ENCODE results near the gene C2orf72. TPM values are rescaled to one million over a fixed set of nuclear protein-coding genes. Genes with fewer than 3 reads are reported as not detected.
A peak's percentile ranks its signal among the peaks of the same experiment; 100 is the strongest.

Gene C2orf72
- total and polyA plus RNA-seq, 7 experiments from 2014 or later = 0.60 TPM; not detected in 6

DNA sequence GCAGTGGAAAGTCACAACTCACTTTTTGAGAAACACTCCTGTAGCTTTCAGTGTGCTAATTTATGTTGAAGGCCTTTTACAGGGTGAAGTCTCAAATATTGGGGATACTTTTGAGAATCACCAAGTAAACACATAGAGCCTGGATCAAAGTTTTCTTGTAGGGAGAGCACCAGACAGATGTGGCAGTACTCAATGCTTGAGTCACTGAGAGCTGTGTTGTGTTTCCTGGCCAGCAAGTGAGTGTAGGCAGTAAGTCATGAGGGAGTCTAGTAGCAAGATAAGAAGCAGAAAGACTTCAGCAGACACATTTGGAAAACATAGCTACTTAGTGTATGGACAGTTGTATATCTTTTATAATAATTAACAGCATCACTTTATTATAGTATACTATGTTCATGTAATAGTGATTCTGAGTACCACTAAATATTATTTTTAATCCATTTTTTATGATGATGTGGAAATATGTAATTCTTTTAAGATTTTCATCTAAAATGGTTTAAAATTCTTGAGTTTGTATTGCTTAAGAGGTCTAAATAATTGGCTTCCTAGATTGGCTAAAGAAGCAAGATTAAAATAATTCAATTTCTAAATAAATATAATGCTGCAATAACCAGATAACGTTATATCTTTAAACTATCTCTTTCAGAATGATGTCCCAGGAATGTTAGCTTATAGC, 32.2 kb downstream of the C2orf72 start:
- ATAC-seq (no peak), DNase-seq (no peak)
- Histone ChIP-seq H3K9me3 (ENCODE audit: control insufficient read depth in 2 of 3, low read length in 3 of 3) (no peaks in the 10 kb centered on the region), H3K36me3 (ENCODE audit: control insufficient read depth in 2 of 3, insufficient read depth in 3 of 3, low read length in 3 of 3) (peaks cover 8 to 51% (median 14%) of the 10 kb centered on the region in 3 experiments), H3K4me3 (ENCODE audit: low read length) (no peak overlapping the region), H3K27me3 (ENCODE audit: control insufficient read depth in 2 of 2, insufficient read depth in 2 of 2, low read length in 2 of 2) (no peaks in the 10 kb centered on the region), H3K27ac (ENCODE audit: low read depth, low read length) (no peak overlapping the region), H3K4me1 (ENCODE audit: control insufficient read depth in 2 of 2, insufficient read depth in 2 of 2, low read length in 2 of 2) (no peaks in the 10 kb centered on the region)
- no peaks in the 10 kb centered on the region for H3K9me3 Mint-ChIP-seq
- ChIA-PET CTCF (interaction anchor here (1.0 to 1.3 kb wide), 2 partner anchors 9 to 245 kb away, joined by 3 to 4 read pairs; no protein-coding TSS in a partner anchor), POLR2A (no interaction called here)
- no peak overlapping the region for H3K27ac Mint-ChIP-seq
- intact Hi-C loops (cut with micrococcal nuclease) = no loop called here
- H3K4me1 Mint-ChIP-seq = peaks cover 0 to 10% (median 0%) of the 10 kb centered on the region in 7 donors
- H3K27me3 Mint-ChIP-seq = no peaks in the 10 kb centered on the region
- no peak overlapping the region for H3K4me3 Mint-ChIP-seq
- peaks cover 12 to 51% (median 24%) of the 10 kb centered on the region in 5 donors for H3K36me3 Mint-ChIP-seq

GRCh38 chr2:231084565-231084964, 47.2 kb downstream of the C2orf72 start:
- H3K27me3 ChIP-seq (ENCODE audit: control insufficient read depth in 2 of 2, insufficient read depth in 2 of 2, low read length in 2 of 2) = no peaks in the 10 kb centered on the region
- Mint-ChIP-seq H3K9me3 (no peaks in the 10 kb centered on the region), H3K4me3 (no peak overlapping the region), H3K27ac (no peak overlapping the region), H3K4me1 (peaks cover 0 to 2% (median 0%) of the 10 kb centered on the region in 7 donors), H3K27me3 (no peaks in the 10 kb centered on the region), H3K36me3 (peaks cover 15 to 64% (median 47%) of the 10 kb centered on the region in 5 donors)
- no peaks in the 10 kb centered on the region for H3K4me1 ChIP-seq (ENCODE audit: control insufficient read depth in 2 of 2, insufficient read depth in 2 of 2, low read length in 2 of 2)
- peak; percentile 40 for ATAC-seq
- H3K36me3 ChIP-seq (ENCODE audit: control insufficient read depth in 2 of 3, insufficient read depth in 3 of 3, low read length in 3 of 3) = peaks cover 32 to 88% (median 36%) of the 10 kb centered on the region in 3 experiments
- ChIA-PET POLR2A (no interaction called here), CTCF (no interaction called here)
- H3K4me3 ChIP-seq (ENCODE audit: low read length) = no peak overlapping the region
- intact Hi-C loops (cut with micrococcal nuclease) = no loop called here
- H3K9me3 ChIP-seq (ENCODE audit: control insufficient read depth in 2 of 3, low read length in 3 of 3) = no peaks in the 10 kb centered on the region
- no peak overlapping the region for H3K27ac ChIP-seq (ENCODE audit: low read depth, low read length)
- no peak for DNase-seq

GRCh38 chr2:231088754-231089153, 51.4 kb downstream of the C2orf72 start:
- H3K4me1 ChIP-seq (ENCODE audit: control insufficient read depth in 2 of 2, insufficient read depth in 2 of 2, low read length in 2 of 2) = no peaks in the 10 kb centered on the region
- H3K4me3 Mint-ChIP-seq = no peak overlapping the region
- no peak overlapping the region for H3K4me3 ChIP-seq (ENCODE audit: low read length)
- ChIA-PET POLR2A (no interaction called here), CTCF (interaction anchor here (0.6 kb wide), 1 partner anchor 25 kb away, joined by 3 read pairs; no protein-coding TSS in a partner anchor)
- no peak overlapping the region for H3K27ac Mint-ChIP-seq
- ATAC-seq (no peak), DNase-seq (no peak)
- H3K27ac ChIP-seq (ENCODE audit: low read depth, low read length) = no peak overlapping the region
- H3K9me3 Mint-ChIP-seq = peaks cover 0 to 6% (median 0%) of the 10 kb centered on the region in 11 donors
- H3K36me3 ChIP-seq (ENCODE audit: control insufficient read depth in 2 of 3, insufficient read depth in 3 of 3, low read length in 3 of 3) = peaks cover 7 to 72% (median 15%) of the 10 kb centered on the region in 3 experiments
- H3K27me3 ChIP-seq (ENCODE audit: control insufficient read depth in 2 of 2, insufficient read depth in 2 of 2, low read length in 2 of 2) = no peaks in the 10 kb centered on the region
- H3K9me3 ChIP-seq (ENCODE audit: control insufficient read depth in 2 of 3, low read length in 3 of 3) = no peaks in the 10 kb centered on the region
- intact Hi-C loops (cut with micrococcal nuclease) = no loop called here
- H3K36me3 Mint-ChIP-seq = peaks cover 18 to 66% (median 64%) of the 10 kb centered on the region in 5 donors
- H3K4me1 Mint-ChIP-seq = no peaks in the 10 kb centered on the region
- H3K27me3 Mint-ChIP-seq = no peaks in the 10 kb centered on the region

- Mint-ChIP-seq H3K27ac (no peak overlapping the region), H3K27me3 (no peaks in the 10 kb centered on the region), H3K9me3 (peaks cover 0 to 48% (median 10%) of the 10 kb centered on the region in 11 donors), H3K4me1 (no peaks in the 10 kb centered on the region), H3K4me3 (no peak overlapping the region), H3K36me3 (peaks cover 37 to 89% (median 89%) of the 10 kb centered on the region in 5 donors)
- Histone ChIP-seq H3K4me3 (ENCODE audit: low read length) (no peak overlapping the region), H3K27ac (ENCODE audit: low read depth, low read length) (no peak overlapping the region), H3K36me3 (ENCODE audit: control insufficient read depth in 2 of 3, insufficient read depth in 3 of 3, low read length in 3 of 3) (peaks cover 0 to 59% (median 0%) of the 10 kb centered on the region in 3 experiments), H3K27me3 (ENCODE audit: control insufficient read depth in 2 of 2, insufficient read depth in 2 of 2, low read length in 2 of 2) (no peaks in the 10 kb centered on the region), H3K9me3 (ENCODE audit: control insufficient read depth in 2 of 3, low read length in 3 of 3) (peaks cover 0 to 7% (median 4%) of the 10 kb centered on the region in 3 experiments), H3K4me1 (ENCODE audit: control insufficient read depth in 2 of 2, insufficient read depth in 2 of 2, low read length in 2 of 2) (no peaks in the 10 kb centered on the region)
- DNase-seq = no peak
- intact Hi-C loops (cut with micrococcal nuclease) = no loop called here
- ATAC-seq = no peak
- POLR2A ChIA-PET = no interaction called here
- CTCF ChIA-PET = no interaction called here
These were observed 56.6 kb downstream of the C2orf72 start for GRCh38 chr2:231093933-231094332.

DNA sequence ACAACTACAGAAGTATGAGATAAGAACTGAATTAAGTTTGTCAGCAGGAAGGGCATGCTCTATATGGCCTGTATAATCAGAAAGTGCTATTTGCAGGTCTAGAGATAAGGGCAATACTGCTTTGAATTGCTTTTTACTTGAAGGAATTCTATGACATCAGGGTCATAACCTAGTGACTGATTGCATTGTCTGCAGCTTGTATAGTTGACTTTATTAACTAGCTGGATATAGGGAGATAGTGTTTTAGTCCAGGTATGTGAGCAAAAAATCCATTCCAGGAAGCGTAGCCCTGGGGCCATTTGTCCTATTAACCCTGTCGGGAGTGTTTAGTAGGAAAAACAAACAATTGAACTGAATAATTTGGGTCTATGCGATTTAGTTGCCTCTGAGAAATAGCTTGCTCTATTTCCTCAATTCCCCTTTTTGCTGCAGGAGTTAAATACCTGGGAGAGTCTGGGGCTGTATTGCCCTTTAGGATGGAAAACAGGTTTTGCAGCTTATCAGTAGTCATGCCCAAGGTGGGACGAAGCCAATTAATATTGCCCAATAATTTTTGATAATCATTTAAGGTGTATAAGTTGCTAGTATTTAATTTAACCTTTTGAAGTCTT, 57.5 kb downstream of the C2orf72 start:
- no peak for ATAC-seq

More for the DNA sequence above, 57.5 kb downstream of the C2orf72 start:
- Mint-ChIP-seq H3K4me3 (no peak overlapping the region), H3K9me3 (peaks cover 0 to 57% (median 14%) of the 10 kb centered on the region in 11 donors), H3K36me3 (peaks cover 39 to 93% (median 91%) of the 10 kb centered on the region in 5 donors), H3K4me1 (no peaks in the 10 kb centered on the region), H3K27me3 (no peaks in the 10 kb centered on the region), H3K27ac (no peak overlapping the region)
- no peak overlapping the region for H3K4me3 ChIP-seq (ENCODE audit: low read length)
- DNase-seq = no peak
- CTCF ChIA-PET = no interaction called here
- POLR2A ChIA-PET = interaction anchor here (0.6 kb wide), 1 partner anchor 1134 kb away, joined by 3 read pairs; no protein-coding TSS in a partner anchor
- no peak overlapping the region for H3K27ac ChIP-seq (ENCODE audit: low read depth, low read length)
- no peaks in the 10 kb centered on the region for H3K4me1 ChIP-seq (ENCODE audit: control insufficient read depth in 2 of 2, insufficient read depth in 2 of 2, low read length in 2 of 2)
- intact Hi-C loops (cut with micrococcal nuclease) = no loop called here
- peaks cover 0 to 16% (median 10%) of the 10 kb centered on the region in 3 experiments for H3K9me3 ChIP-seq (ENCODE audit: control insufficient read depth in 2 of 3, low read length in 3 of 3)
- H3K36me3 ChIP-seq (ENCODE audit: control insufficient read depth in 2 of 3, insufficient read depth in 3 of 3, low read length in 3 of 3) = peaks cover 0 to 62% (median 0%) of the 10 kb centered on the region in 3 experiments
- no peaks in the 10 kb centered on the region for H3K27me3 ChIP-seq (ENCODE audit: control insufficient read depth in 2 of 2, insufficient read depth in 2 of 2, low read length in 2 of 2)
